PC-9 (cell line): ENCODE data around the gene TEAD2. TPM values are rescaled to one million over a fixed set of nuclear protein-coding genes. Genes with fewer than 3 reads are reported as not detected.

ENCODE experiments used
- BruUV-seq: library from RNA; stranded (reverse); fragments of 400-500 nt; replicated peaks from 2 replicates; lab custom pipeline; 2021; lab: Mats Ljungman, UMichigan
- CTCF ChIA-PET: fragments of 300-600 bp; sonication (Branson Sonifier 250); formaldehyde crosslinking; loops from one replicate; lab custom pipeline; 2022; ENCODE audit warnings: antibody characterized with exemption; lab: Charles Lee
- POLR2A ChIA-PET: fragments of 300-600 bp; sonication (Branson Sonifier 250); formaldehyde crosslinking; loops from one replicate; lab custom pipeline; 2022; ENCODE audit warnings: antibody characterized with exemption; ENCODE audit not compliant: unreplicated experiment; lab: Charles Lee
- DNase-seq, 2 experiments: peaks; one replicate each; pipeline versions ENCODE4 v3.0.0 to v3.0.0-alpha.2; 2015 to 2022; ENCODE audit warnings: mixed read lengths in 1 of 2
- H2AFZ ChIP-seq: fragments of 200-600 bp; sonication (generic); 2 replicates; pipeline ENCODE4 v1.8.1; 2017; ENCODE audit warnings: antibody characterized with exemption
- H3F3A ChIP-seq: fragments of 200-600 bp; sonication (generic); 2 replicates; pipeline ENCODE4 v1.8.1; 2017; ENCODE audit warnings: antibody characterized with exemption, mild to moderate bottlenecking, low read depth; ENCODE audit not compliant: insufficient read depth
- H3K27ac ChIP-seq: fragments of 200-600 bp; sonication (generic); 2 replicates; pipeline ENCODE4 v1.6.1; 2016; ENCODE audit warnings: mixed run types
- H3K27me3 ChIP-seq: fragments of 200-600 bp; sonication (generic); 2 replicates; pipeline ENCODE4 v1.6.1; 2016; ENCODE audit warnings: low read depth, mixed run types; ENCODE audit not compliant: insufficient read depth
- H3K36me3 ChIP-seq: fragments of 200-600 bp; sonication (generic); 2 replicates; pipeline ENCODE4 v1.6.1; 2016; ENCODE audit warnings: low read depth, mixed run types
- H3K4me1 ChIP-seq: fragments of 200-600 bp; sonication (generic); replicated peaks from 2 replicates; pipeline ENCODE4 v1.6.1; 2016; ENCODE audit warnings: mixed run types; ENCODE audit not compliant: insufficient read depth
- H3K4me2 ChIP-seq: fragments of 200-600 bp; sonication (generic); 2 replicates; pipeline ENCODE4 v1.6.1; 2017; ENCODE audit warnings: mixed run types
- H3K4me3 ChIP-seq: fragments of 200-600 bp; sonication (generic); 2 replicates; pipeline ENCODE4 v1.6.1; 2016; ENCODE audit warnings: mixed run types
- H3K79me2 ChIP-seq: fragments of 200-600 bp; sonication (generic); 2 replicates; pipeline ENCODE4 v1.6.1; 2017; ENCODE audit warnings: low read depth, mixed run types
- H3K9me2 ChIP-seq: fragments of 200-600 bp; sonication (generic); 2 replicates; pipeline ENCODE4 v1.8.1; 2017; ENCODE audit warnings: mild to moderate bottlenecking; ENCODE audit not compliant: insufficient read depth
- H3K9me3 ChIP-seq: fragments of 200-600 bp; sonication (generic); 2 replicates; pipeline ENCODE4 v1.8.1; 2016; ENCODE audit warnings: low read depth; ENCODE audit not compliant: insufficient read depth
- H4K20me1 ChIP-seq: fragments of 200-600 bp; sonication (generic); 2 replicates; pipeline ENCODE4 v1.8.1; 2017; ENCODE audit not compliant: insufficient read depth
- CTCF ChIP-seq: fragments of 200-600 bp; sonication (generic); conservative IDR thresholded peaks from 2 replicates; pipeline ENCODE4 v1.6.1; 2017; ENCODE audit warnings: mixed run types, antibody characterized with exemption, mild to moderate bottlenecking, moderate library complexity
- EZH2 ChIP-seq: fragments of 200-600 bp; sonication (generic); IDR thresholded peaks from 2 replicates; pipeline ENCODE4 v1.8.0; 2017; ENCODE audit warnings: antibody characterized with exemption, low read depth
- intact Hi-C: fragments of 100-400 bp; cut with micrococcal nuclease; formaldehyde crosslinking; loops from one replicate; pipeline ENCODE4 v1.10.0; 2022; ENCODE audit not compliant: unreplicated experiment
- total RNA-seq: library from RNA; stranded (reverse); gene quantifications from 2 replicates; pipeline ENCODE4 v1.2.3, GENCODE V29; 2021

TEAD2 gene
- total RNA-seq, 1 experiment from 2014 or later, result 55.6 TPM

GRCh38 chr19:49336482-49337266 lies 25.5 kb downstream of the TEAD2 start:
- H3K79me2 ChIP-seq, result no peaks in the 10 kb centered on the region
- intact Hi-C loops, result no loop called here
- H3K27ac ChIP-seq, result no peak overlapping the region
- no peak for DNase-seq
- no peaks in the 10 kb centered on the region for H4K20me1 ChIP-seq
- POLR2A ChIA-PET, result no interaction called here
- no peaks in the 10 kb centered on the region for H3K27me3 ChIP-seq
- no peaks in the 10 kb centered on the region for H3K36me3 ChIP-seq
- no peak overlapping the region for H3K4me3 ChIP-seq
- H3F3A ChIP-seq, result no peaks in the 10 kb centered on the region
- H3K4me1 ChIP-seq, result no peaks in the 10 kb centered on the region
- no peak overlapping the region for H3K4me2 ChIP-seq
- no peak for TF ChIP-seq CTCF
- no peak for TF ChIP-seq EZH2
- CTCF ChIA-PET, result no interaction called here
- no peak overlapping the region for H2AFZ ChIP-seq
- no TSS peak for BruUV-seq
- no peaks in the 10 kb centered on the region for H3K9me2 ChIP-seq
- H3K9me3 ChIP-seq, result no peaks in the 10 kb centered on the region

- Histone ChIP-seq H3K4me3 (no peak overlapping the region), H3K79me2 (no peaks in the 10 kb centered on the region), H4K20me1 (no peaks in the 10 kb centered on the region), H3K36me3 (no peaks in the 10 kb centered on the region), H3K4me1 (no peaks in the 10 kb centered on the region), H2AFZ (no peak overlapping the region), H3F3A (no peaks in the 10 kb centered on the region), H3K27me3 (no peaks in the 10 kb centered on the region), H3K9me3 (no peaks in the 10 kb centered on the region), H3K9me2 (no peaks in the 10 kb centered on the region), H3K27ac (no peak overlapping the region), H3K4me2 (no peak overlapping the region)
- ChIA-PET POLR2A (no interaction called here), CTCF (interaction anchor here (0.6 kb wide), 1 partner anchor 71 kb away, joined by 8 read pairs; no protein-coding TSS in a partner anchor)
- intact Hi-C loops, result no loop called here
- no TSS peak for BruUV-seq
- DNase-seq, result no peak
- TF ChIP-seq CTCF (no peak), EZH2 (no peak)
Measured at GRCh38 chr19:49335784-49336481, 26.3 kb downstream of the TEAD2 start.

- no peak for DNase-seq
- H3K4me2 ChIP-seq, result no peak within 1 kb of the TSS
- H3K27ac ChIP-seq, result no peak within 1 kb of the TSS
- H3K4me3 ChIP-seq, result no peak within 1 kb of the TSS
- intact Hi-C loops, result no loop called here
- no TSS peak for BruUV-seq
- ChIA-PET POLR2A (no interaction called here), CTCF (interaction anchor here (0.6 kb wide), 2 partner anchors 70 to 228 kb away, joined by 4 to 8 read pairs; no protein-coding TSS in a partner anchor)
- no peaks in the 10 kb centered on the region for H3F3A ChIP-seq
- H3K4me1 ChIP-seq, result no peaks in the 10 kb centered on the region
- H3K9me3 ChIP-seq, result no peaks in the 10 kb centered on the region
- H2AFZ ChIP-seq, result no peak within 1 kb of the TSS
- H3K9me2 ChIP-seq, result no peaks in the 10 kb centered on the region
- no peak for TF ChIP-seq EZH2
- no peak for TF ChIP-seq CTCF
- H3K27me3 ChIP-seq, result no peaks in the 10 kb centered on the region
- no peaks in the 10 kb centered on the region for H4K20me1 ChIP-seq
- no peaks in the 10 kb centered on the region for H3K79me2 ChIP-seq
- H3K36me3 ChIP-seq, result no peaks in the 10 kb centered on the region
Measured at GRCh38 chr19:49335071-49335783, 27.0 kb downstream of the TEAD2 start, which contains the start of gene CD37. Gene CD37, plus strand, starts transcription at chr19:49335406. Its CDS starts 135 bp downstream, at chr19:49335541.
